ENCODE data around the gene COA3. TPM values are rescaled to one million over a fixed set of nuclear protein-coding genes. Genes with fewer than 3 reads are reported as not detected.
A peak's percentile ranks its signal among the peaks of the same experiment; 100 is the strongest.

COA3 gene, protein sequence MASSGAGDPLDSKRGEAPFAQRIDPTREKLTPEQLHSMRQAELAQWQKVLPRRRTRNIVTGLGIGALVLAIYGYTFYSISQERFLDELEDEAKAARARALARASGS
- 57.6 and 81.2 TPM in 2 replicates for total RNA-seq (2014; rRNA removed; shearing (Covaris generic))
- polyA plus RNA-seq (2016; fragmentation: Nextera tagmentation; extraction: Ambion mirVana), result 123 and 138 TPM in 2 replicates
- long read RNA-seq, transcript COA3-201 (2 exons, 771 nt), result major isoform, 42 of 42 reads
- long read RNA-seq, partial matches to known transcripts, result 0 of 42 reads
- long read RNA-seq, other reads (novel, unspliced or antisense), result 0 of 42 reads

DNA sequence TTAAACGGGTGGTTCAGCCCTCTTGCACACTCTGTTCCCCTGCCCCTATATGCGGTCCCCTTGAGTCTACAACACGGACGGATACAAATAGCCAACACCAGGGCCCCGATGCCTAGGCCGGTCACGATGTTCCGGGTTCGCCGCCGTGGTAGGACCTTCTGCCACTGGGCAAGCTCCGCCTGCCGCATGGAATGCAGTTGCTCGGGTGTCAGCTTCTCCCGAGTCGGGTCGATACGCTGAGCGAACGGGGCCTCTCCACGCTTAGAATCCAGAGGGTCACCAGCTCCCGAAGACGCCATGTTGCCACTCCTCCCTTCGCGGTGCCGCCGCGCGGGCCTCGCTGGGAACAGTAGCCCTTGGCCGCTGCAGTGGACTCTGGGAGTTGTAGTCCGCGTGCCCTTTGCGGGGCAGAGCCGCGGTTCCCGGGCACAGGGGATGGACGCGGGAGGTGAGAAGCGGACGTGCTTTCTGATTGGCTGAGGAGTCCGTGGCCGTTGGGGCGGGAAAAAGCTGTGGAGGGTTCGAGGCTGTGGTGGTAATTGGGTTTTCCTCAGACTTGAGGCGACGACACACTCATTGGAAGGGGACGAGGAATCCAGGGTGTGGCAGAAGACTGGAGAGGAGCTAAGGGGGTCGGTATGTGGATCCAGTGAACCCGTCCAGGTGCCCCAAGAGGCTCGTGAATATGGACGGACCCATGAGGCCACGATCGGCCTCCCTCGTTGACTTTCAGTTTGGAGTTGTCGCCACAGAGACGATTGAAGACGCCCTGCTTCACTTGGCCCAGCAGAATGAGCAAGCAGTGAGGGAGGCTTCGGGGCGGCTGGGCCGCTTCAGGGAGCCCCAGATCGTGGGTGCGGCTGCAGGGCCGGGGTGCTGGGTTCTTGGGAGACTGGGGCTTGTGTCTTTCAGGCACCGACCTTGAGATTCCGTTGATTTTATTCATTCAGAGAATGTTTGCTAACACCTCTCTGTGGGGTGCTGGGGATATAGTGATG is at the start of gene COA3, which contains the start of gene CNTD1:
Gene COA3, minus strand, starts transcription at position 322 of the 998 bp plus-strand sequence. Its CDS starts 23 bp downstream, at position 299.
Gene CNTD1, plus strand, starts transcription at position 479 of the 998 bp plus-strand sequence. Its CDS starts 207 bp downstream, at position 686.
- H3K4me2 ChIP-seq, result peak within 1 kb of the TSS; percentile 80
- peak within 1 kb of the TSS; percentile 94 for H3K4me3 Mint-ChIP-seq

DNA sequence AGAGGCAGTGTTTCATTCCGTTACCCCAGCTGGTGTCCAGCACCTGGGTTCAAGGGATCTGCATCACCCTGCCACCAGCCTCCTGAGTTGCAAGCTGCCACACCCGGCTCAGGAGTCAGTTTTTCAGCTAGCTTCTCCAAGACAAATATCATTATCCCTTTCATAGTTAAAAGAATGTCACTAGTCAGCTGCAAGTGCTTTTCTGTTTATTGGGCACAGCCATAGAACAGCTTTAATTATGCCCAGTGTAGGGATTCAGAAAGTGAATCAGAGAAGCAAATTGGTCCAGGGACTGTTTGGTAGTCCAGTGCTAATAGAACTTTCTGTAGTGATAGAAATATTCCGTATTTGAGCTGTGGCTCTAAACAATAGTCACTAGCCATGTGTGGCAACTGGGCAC is 49.6 kb upstream of the COA3 start:
- H3K4me1 Mint-ChIP-seq, result peaks cover 5% of the 10 kb centered on the region; the same call in 2 of the 3 replicates
- H3K4me3 Mint-ChIP-seq, result no peak overlapping the region
- Histone ChIP-seq H3K4me2 (no peak overlapping the region), H3K79me2 (replicated peaks; ENCODE audit: insufficient read depth) (no peaks in the 10 kb centered on the region), H3K9me2 (ENCODE audit: insufficient read depth) (no peaks in the 10 kb centered on the region), H3K27ac (ENCODE audit: low read depth) (no peak overlapping the region), H3K36me3 (ENCODE audit: insufficient read depth) (peaks cover 14% of the 10 kb centered on the region), H3F3A (replicated peaks; ENCODE audit: low read depth) (0 out of 2 replicates have a peak, but pooled peaks cover 5% of the 10 kb centered on the region), H2AFZ (no peak overlapping the region), H3K4me1 (ENCODE audit: insufficient read depth) (no peaks in the 10 kb centered on the region), H3K4me3 (no peak overlapping the region), H4K20me1 (replicated peaks; ENCODE audit: insufficient read depth) (peaks cover 7% of the 10 kb centered on the region; the same call in 1 of the 2 replicates), H3K27me3 (ENCODE audit: insufficient read depth) (no peaks in the 10 kb centered on the region)
- H3K27me3 Mint-ChIP-seq (ENCODE audit: insufficient read depth, low read depth, poor library complexity), result peaks cover 4% of the 10 kb centered on the region
- ATAC-seq, result no peak
- DNase-seq (ENCODE audit: low spot score), result no peak
- H3K27ac Mint-ChIP-seq, result no peak overlapping the region
- no peaks in the 10 kb centered on the region; the same call in 2 of the 3 replicates for H3K9me3 Mint-ChIP-seq
- peaks cover 32% of the 10 kb centered on the region for H3K36me3 Mint-ChIP-seq (ENCODE audit: low read depth)
- TF ChIP-seq, protein P1, sequence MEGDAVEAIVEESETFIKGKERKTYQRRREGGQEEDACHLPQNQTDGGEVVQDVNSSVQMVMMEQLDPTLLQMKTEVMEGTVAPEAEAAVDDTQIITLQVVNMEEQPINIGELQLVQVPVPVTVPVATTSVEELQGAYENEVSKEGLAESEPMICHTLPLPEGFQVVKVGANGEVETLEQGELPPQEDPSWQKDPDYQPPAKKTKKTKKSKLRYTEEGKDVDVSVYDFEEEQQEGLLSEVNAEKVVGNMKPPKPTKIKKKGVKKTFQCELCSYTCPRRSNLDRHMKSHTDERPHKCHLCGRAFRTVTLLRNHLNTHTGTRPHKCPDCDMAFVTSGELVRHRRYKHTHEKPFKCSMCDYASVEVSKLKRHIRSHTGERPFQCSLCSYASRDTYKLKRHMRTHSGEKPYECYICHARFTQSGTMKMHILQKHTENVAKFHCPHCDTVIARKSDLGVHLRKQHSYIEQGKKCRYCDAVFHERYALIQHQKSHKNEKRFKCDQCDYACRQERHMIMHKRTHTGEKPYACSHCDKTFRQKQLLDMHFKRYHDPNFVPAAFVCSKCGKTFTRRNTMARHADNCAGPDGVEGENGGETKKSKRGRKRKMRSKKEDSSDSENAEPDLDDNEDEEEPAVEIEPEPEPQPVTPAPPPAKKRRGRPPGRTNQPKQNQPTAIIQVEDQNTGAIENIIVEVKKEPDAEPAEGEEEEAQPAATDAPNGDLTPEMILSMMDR (conservative IDR thresholded peaks at IDR 0.05; ENCODE audit: low read depth in 2 of 2), result no peak
- TF ChIP-seq, protein P2, sequence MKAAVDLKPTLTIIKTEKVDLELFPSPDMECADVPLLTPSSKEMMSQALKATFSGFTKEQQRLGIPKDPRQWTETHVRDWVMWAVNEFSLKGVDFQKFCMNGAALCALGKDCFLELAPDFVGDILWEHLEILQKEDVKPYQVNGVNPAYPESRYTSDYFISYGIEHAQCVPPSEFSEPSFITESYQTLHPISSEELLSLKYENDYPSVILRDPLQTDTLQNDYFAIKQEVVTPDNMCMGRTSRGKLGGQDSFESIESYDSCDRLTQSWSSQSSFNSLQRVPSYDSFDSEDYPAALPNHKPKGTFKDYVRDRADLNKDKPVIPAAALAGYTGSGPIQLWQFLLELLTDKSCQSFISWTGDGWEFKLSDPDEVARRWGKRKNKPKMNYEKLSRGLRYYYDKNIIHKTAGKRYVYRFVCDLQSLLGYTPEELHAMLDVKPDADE (IDR thresholded peaks at IDR 0.05), result no peak
- TF ChIP-seq, protein P3, sequence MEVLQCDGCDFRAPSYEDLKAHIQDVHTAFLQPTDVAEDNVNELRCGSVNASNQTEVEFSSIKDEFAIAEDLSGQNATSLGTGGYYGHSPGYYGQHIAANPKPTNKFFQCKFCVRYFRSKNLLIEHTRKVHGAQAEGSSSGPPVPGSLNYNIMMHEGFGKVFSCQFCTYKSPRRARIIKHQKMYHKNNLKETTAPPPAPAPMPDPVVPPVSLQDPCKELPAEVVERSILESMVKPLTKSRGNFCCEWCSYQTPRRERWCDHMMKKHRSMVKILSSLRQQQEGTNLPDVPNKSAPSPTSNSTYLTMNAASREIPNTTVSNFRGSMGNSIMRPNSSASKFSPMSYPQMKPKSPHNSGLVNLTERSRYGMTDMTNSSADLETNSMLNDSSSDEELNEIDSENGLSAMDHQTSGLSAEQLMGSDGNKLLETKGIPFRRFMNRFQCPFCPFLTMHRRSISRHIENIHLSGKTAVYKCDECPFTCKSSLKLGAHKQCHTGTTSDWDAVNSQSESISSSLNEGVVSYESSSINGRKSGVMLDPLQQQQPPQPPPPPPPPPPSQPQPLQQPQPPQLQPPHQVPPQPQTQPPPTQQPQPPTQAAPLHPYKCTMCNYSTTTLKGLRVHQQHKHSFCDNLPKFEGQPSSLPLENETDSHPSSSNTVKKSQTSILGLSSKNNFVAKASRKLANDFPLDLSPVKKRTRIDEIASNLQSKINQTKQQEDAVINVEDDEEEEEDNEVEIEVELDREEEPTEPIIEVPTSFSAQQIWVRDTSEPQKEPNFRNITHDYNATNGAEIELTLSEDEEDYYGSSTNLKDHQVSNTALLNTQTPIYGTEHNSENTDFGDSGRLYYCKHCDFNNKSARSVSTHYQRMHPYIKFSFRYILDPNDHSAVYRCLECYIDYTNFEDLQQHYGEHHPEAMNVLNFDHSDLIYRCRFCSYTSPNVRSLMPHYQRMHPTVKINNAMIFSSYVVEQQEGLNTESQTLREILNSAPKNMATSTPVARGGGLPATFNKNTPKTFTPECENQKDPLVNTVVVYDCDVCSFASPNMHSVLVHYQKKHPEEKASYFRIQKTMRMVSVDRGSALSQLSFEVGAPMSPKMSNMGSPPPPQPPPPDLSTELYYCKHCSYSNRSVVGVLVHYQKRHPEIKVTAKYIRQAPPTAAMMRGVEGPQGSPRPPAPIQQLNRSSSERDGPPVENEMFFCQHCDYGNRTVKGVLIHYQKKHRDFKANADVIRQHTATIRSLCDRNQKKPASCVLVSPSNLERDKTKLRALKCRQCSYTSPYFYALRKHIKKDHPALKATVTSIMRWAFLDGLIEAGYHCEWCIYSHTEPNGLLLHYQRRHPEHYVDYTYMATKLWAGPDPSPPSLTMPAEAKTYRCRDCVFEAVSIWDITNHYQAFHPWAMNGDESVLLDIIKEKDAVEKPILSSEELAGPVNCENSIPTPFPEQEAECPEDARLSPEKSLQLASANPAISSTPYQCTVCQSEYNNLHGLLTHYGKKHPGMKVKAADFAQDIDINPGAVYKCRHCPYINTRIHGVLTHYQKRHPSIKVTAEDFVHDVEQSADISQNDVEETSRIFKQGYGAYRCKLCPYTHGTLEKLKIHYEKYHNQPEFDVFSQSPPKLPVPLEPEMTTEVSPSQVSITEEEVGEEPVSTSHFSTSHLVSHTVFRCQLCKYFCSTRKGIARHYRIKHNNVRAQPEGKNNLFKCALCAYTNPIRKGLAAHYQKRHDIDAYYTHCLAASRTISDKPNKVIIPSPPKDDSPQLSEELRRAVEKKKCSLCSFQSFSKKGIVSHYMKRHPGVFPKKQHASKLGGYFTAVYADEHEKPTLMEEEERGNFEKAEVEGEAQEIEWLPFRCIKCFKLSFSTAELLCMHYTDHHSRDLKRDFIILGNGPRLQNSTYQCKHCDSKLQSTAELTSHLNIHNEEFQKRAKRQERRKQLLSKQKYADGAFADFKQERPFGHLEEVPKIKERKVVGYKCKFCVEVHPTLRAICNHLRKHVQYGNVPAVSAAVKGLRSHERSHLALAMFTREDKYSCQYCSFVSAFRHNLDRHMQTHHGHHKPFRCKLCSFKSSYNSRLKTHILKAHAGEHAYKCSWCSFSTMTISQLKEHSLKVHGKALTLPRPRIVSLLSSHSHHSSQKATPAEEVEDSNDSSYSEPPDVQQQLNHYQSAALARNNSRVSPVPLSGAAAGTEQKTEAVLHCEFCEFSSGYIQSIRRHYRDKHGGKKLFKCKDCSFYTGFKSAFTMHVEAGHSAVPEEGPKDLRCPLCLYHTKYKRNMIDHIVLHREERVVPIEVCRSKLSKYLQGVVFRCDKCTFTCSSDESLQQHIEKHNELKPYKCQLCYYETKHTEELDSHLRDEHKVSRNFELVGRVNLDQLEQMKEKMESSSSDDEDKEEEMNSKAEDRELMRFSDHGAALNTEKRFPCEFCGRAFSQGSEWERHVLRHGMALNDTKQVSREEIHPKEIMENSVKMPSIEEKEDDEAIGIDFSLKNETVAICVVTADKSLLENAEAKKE (CRISPR knock-in tag; IDR thresholded peaks at IDR 0.05), result no peak
- TF ChIP-seq POLR2AphosphoS5 (IDR thresholded peaks at IDR 0.05; ENCODE audit: low read depth), result no peak

More for the DNA sequence above, at the start of gene COA3, which contains the start of gene CNTD1:
- Mint-ChIP-seq H3K9me3 (peaks cover 14% of the 10 kb centered on the region), H3K4me1 (peaks cover 5% of the 10 kb centered on the region; the same call in 1 of the 3 replicates), H3K27ac (peak within 1 kb of the TSS; percentile 88), H3K27me3 (ENCODE audit: insufficient read depth, low read depth, poor library complexity) (peaks cover 19% of the 10 kb centered on the region), H3K36me3 (ENCODE audit: low read depth) (peaks cover 11% of the 10 kb centered on the region)
- ATAC-seq (peak; percentile 100), DNase-seq (ENCODE audit: low spot score) (peak; percentile 96)
- TF ChIP-seq POLR2AphosphoS5 (IDR thresholded peaks at IDR 0.05; ENCODE audit: low read depth) (peak; percentile 93), CREB1 (CRISPR knock-in tag; IDR thresholded peaks at IDR 0.05; ENCODE audit: low read depth) (peak; percentile 19; the same call in 1 of the 2 replicates), STAT1 (IDR thresholded peaks at IDR 0.05; ENCODE audit: unreplicated experiment) (no peak)
- TF ChIP-seq, protein P2 (IDR thresholded peaks at IDR 0.05), result peak; percentile 91
- peaks cover 8% of the 10 kb centered on the region for H3K79me2 ChIP-seq (replicated peaks; ENCODE audit: insufficient read depth)
- H3K4me3 ChIP-seq, result peak within 1 kb of the TSS; percentile 90
- no peaks in the 10 kb centered on the region for H4K20me1 ChIP-seq (replicated peaks; ENCODE audit: insufficient read depth)
- no peaks in the 10 kb centered on the region for H3K36me3 ChIP-seq (ENCODE audit: insufficient read depth)
- no peaks in the 10 kb centered on the region for H3F3A ChIP-seq (replicated peaks; ENCODE audit: low read depth)
- no peak within 1 kb of the TSS for H3K27ac ChIP-seq (ENCODE audit: low read depth)
- H3K9me2 ChIP-seq (ENCODE audit: insufficient read depth), result no peaks in the 10 kb centered on the region
- peaks cover 6% of the 10 kb centered on the region; the same call in 1 of the 2 replicates for H3K4me1 ChIP-seq (ENCODE audit: insufficient read depth)
- peak within 1 kb of the TSS; percentile 87 for H2AFZ ChIP-seq
- H3K27me3 ChIP-seq (ENCODE audit: insufficient read depth), result peaks cover 18% of the 10 kb centered on the region

All from GM23338 (cell line).